SK-N-DZ (cell line): ENCODE data around the gene ERFL.
"Not testable (repeated sequence)": the region's sequence is repeated elsewhere in the genome, so short reads cannot be mapped to it uniquely, and the experiment has no call there.

ENCODE experiments used
- DNase-seq: peaks from one replicate; pipeline ENCODE4 v3.0.0-alpha.2; 2015; ENCODE audit warnings: low spot score

ERFL gene

DNA sequence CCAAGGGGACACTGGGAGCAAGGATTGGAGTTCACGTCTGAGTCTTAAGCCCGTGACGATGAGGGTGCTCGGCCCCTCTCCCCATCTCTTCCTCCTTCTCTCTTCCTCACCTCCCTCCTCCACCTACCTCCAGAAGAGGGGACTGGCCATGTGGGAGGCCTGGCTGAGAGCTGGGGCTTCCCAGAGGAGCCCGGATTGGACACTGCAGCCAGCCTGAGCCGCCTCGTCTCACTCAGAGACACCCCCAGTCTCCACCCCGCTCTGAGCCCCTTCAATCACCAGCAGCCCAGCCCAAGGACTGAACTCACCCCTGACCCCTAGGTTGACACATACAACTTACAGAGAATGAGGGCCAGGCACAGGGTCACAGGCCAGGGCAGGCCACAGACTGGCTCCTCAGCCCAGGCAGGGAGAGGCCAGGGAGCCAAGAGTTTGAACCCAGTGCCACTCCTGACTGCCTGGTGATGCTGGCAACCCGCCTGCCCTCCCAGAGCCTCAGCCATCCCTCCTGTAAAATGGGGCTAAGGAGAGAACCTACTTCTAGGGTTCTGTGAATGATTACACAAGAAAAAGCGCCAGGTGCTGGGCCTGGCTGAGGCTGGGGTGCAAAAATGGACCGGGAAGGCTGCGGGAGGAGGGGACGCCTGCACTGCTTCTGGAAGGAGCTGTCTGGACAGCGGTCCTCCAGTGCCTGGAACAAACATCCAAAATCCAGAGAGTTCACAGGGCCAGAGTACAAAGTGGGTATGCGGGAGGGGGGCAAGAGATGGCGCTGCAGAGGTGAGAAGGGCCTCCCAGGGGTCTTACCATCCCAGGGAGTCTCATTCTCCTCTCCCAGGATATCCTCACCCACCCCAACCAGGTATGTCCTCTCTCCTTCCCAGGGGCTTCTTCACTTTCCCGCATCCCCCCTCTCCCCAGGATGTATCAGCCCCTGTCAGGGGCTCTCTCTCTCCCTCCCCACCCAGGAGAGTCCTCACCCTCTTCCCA, 50.0 kb downstream of the ERFL start:
- no peak for DNase-seq

- DNase-seq, result no peak
Measured at GRCh38 chr19:41876847-41877832, 51.1 kb downstream of the ERFL start, which contains the start of gene CD79A. CD79A (plus strand) TSS chr19:41877279; CDS start chr19:41877305, 26 bp downstream.

DNA sequence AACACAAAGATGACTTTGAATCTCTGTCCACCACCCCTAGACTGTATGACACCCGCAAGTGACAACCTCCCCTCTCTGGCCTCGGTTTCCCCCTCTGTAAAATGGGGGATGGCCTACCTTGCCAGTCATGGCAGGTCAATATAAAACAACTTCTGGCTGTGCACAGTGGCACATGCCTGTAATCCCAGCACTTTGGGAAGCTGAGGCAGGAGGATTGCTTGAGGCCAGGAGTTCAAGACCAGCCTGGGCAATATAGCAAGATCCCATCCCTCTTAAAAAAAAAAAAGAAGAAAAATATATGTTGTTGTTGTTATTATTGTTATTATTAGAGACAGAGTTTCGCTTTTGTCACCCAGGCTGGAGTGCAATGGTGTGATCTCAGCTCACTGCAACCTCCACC, 52.3 kb downstream of the ERFL start:
- DNase-seq, result not testable (repeated sequence)

- peak; percentile 70 for DNase-seq
Measured at GRCh38 chr19:41872775-41873647, 55.2 kb downstream of the ERFL start.

- DNase-seq, result no peak
Measured at GRCh38 chr19:41872384-41872774, 55.9 kb downstream of the ERFL start.

- DNase-seq, result no peak
Measured at GRCh38 chr19:41871573-41872383, 56.5 kb downstream of the ERFL start.

GRCh38 chr19:41870401-41870873, 57.8 kb downstream of the ERFL start:
- DNase-seq, result no peak

DNA sequence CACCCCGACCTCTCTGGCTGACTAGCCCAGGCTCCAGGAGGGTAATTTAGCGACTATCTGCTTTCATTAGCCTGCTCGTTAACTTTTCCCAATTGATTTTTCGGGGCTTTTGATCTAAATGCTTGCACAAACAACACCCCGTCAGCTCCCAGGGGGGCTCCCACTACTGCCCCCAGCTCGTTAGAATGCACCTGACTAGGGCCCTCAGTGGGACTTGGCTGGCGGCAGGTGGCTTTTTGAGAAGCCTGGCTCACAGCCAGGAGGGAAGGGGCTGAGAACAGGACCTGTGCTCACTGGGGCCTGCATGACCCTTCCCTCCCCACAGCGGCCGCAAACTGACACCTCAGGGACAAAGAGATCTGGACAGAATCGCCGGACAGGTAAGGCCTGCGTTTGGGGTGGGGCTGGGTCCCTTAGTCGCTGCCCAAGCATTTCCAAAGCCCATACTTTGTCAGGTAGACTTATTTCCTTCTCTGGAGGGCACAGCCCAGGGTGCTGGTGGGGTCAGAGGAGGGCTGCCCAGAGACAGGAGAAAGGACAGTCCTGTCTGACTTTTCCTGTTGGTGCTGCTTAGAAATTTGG, 58.8 kb downstream of the ERFL start:
- DNase-seq, result no peak

DNA sequence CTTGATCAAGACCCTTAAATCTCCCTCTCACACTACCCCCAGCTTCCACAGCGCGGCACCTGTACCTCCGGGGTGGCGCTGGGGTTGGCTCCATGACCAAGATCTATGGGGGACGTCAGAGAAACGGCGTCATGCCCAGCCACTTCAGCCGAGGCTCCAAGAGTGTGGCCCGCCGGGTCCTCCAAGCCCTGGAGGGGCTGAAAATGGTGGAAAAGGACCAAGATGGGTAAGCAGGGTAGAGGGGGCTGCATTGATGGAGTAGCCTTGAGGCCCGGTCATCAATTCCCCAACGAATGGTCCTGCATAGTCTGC, 59.3 kb downstream of the ERFL start:
- no peak for DNase-seq

DNA sequence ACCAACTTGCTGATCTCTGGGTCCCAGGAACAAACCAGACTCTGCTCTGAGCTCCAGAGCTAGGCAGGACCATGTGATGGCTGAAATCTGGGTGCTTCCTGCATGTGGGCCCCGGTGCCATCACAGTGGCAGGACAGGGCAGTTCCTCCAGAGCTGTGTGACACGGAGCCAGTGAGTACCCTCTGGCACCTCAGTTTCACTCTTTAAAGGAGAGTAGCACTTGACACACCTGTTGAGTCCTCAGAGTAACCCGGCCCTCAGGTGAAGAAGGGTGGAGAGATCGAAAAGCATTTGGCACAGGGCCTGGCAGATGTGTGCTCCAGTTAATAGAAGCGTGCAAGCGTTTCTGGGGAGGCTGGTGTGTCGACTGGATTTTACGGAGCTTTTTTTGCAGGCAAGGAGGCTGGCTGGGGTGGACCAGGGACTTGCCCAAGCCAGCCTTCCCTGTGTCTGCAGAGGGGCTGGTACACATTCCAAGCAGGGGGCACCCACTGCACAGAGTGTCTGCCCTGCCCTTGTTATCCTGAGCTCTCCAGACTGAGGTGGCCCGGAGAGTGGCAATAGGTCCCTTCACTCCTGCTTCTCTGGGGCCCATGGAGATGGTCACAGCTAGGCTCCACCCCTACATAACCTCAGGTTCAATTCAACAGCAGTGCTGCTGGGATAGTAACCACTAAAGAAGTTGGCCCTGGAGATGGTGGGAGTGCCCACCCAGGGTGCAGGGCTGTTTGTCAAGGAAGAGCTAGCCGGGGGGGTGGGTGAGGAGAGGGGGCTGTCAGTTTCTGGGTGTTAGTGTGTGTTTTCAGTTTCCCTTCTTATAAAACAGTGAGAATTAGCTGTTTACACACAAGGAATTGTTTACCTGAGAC, 59.9 kb downstream of the ERFL start:
- DNase-seq, result no peak

- DNase-seq, result no peak
Measured at GRCh38 chr19:41866284-41866683, 62.0 kb downstream of the ERFL start.

- no peak for DNase-seq
Measured at GRCh38 chr19:41864374-41864773, 63.9 kb downstream of the ERFL start.

DNA sequence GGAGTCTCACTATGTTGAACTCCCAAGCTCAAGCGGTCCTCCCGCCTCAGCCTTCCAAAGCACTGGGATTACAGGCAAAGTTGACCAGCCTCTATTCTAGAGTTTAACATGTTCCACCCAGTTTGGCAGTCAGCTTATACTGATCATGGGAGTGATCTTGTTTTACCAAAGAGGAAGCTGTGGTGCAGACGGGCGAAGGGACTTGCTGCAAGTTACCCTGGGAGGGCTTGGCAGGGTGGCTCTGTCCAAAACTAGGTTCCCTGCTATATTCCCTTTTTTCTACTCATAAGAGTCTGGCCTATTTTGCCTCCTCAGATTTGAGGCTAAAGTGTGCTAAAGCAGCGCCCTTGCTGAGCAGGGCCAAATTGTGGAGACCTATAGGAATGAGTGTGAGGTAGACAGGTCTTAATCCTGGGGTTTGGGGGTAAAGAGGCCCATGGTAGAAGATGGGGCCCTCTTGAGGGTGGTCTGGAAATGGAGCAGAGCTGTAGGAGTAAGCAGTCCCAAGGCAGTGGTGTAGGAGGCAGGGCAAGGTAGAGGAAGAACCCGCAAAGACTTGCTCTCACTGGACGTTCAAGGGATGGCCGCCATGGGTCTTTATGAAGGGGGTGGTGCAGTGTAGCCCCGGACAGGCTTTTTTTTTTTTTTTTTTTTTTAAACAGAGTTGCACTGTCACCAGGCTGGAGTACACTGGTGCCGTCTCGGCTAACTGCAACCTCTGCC, 64.9 kb downstream of the ERFL start:
- no peak for DNase-seq

- no peak for DNase-seq
Measured at GRCh38 chr19:41862445-41862986, 65.7 kb downstream of the ERFL start.

DNA sequence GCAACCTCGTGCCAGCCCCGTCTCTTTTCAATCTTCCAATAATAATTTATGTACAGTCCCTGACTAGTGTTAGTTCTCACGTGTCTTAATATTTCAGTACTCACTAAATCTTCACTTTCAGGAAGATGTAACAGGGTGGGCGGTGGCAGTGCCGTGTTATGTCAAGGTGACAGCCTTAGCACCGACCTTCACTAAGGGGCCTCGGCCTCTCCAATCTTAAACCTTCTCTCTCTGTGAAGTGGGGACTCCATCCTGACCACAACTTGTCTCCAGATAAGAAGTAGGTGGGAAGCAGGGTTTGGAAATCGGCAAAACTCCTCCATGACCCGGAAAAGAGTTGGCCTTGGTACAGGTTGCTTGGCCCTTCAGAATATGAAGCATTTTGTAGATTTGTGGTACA, 66.4 kb downstream of the ERFL start:
- DNase-seq, result no peak

- DNase-seq, result no peak
Measured at GRCh38 chr19:41861116-41861768, 67.0 kb downstream of the ERFL start.

- DNase-seq, result no peak
Measured at GRCh38 chr19:41860419-41861115, 67.7 kb downstream of the ERFL start.
